ENCODE measurements around the gene CNKSR1.

The CNKSR1 gene

DNA sequence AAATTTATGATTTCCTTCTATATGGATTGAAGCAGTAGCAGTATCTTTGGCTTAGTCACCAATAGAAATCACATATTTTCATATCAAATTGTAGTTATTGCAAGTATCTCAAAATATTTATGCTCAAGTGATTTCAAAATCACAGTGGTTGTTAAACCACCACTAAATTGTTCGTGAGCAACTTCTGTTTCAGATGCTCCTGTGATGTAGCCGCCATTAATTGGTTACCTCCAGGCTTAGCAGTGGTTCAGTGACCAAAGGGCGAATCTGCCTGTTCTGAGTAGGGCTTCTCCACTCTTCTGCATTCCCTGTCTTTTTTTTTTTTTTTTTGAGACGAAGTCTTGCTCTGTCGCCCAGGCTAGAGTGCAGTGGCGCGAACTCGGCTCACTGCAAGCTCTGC lies 1.9 kb upstream of the CNKSR1 start:
- TF ChIP-seq, protein P1, sequence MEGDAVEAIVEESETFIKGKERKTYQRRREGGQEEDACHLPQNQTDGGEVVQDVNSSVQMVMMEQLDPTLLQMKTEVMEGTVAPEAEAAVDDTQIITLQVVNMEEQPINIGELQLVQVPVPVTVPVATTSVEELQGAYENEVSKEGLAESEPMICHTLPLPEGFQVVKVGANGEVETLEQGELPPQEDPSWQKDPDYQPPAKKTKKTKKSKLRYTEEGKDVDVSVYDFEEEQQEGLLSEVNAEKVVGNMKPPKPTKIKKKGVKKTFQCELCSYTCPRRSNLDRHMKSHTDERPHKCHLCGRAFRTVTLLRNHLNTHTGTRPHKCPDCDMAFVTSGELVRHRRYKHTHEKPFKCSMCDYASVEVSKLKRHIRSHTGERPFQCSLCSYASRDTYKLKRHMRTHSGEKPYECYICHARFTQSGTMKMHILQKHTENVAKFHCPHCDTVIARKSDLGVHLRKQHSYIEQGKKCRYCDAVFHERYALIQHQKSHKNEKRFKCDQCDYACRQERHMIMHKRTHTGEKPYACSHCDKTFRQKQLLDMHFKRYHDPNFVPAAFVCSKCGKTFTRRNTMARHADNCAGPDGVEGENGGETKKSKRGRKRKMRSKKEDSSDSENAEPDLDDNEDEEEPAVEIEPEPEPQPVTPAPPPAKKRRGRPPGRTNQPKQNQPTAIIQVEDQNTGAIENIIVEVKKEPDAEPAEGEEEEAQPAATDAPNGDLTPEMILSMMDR (IDR thresholded peaks at IDR 0.05; ENCODE audit: borderline replicate concordance, insufficient read depth, low read depth, low read length), result no peak
- no peak overlapping the region for H3K4me3 ChIP-seq (ENCODE audit: low read depth, low read length)

DNA sequence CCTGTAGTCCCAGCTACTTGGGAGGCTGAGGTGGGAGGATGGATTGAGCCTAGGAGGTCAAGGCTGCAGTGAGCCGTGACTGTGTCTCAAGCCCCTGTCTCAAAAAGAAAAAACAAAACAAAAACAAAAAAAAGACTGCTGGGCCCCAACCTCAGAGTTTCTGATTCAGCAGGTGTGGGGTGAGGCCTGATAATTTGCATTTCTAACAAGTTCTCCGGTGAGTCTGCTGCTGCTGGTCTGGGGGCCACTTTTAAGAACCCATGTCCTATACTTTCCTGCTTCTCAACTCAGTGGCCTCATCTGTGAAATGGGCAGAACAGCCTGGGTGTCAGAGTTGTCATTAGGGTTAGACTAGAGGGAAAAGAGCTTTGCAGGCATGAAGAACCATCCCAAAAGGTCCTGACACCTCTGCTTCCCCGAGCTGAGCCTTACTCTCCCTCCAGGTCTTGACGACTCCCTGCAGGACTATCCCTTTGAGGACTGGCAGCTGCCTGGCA lies 2.8 kb downstream of the CNKSR1 start:
- no peak overlapping the region for H3K4me3 ChIP-seq (ENCODE audit: low read depth, low read length)
- TF ChIP-seq, protein P1 (IDR thresholded peaks at IDR 0.05; ENCODE audit: borderline replicate concordance, insufficient read depth, low read depth, low read length), result no peak

DNA sequence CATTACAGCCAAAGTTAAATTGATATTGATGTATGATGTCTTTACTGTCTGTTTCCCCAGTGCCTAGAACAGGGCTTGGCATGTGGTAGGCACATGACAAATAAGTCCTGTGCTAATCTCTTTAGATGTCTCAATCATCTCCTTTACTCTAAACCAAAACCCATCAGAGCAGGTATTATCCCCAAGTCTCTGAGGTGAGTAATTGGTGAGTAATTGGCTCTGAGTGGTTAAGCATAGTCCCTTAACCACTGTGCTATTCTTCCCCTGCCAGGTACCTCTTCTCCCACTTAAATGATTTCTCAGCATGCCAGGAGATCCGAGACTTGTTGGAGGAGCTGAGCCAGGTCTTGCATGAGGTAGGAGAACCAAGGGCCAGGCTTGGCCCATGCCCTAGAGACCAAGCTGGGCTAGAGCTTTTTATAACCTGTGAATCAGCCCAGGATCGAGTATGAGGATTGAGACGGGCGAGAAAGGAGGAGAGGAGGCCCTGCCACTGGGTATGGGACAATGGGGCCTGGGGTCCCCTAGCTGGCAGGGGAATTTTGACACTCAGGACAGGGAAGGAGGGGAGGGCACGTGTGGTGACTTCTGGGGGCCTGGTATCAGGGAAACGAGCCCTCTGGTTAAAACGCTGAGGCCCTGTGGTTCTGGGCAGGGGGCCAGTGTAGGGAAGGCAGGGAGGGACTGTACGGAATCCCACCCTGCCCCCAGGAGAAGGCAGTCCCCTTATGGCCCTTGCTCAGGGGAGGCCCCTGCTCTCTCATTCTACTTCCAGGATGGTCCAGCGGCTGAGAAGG lies 4.5 kb downstream of the CNKSR1 start:
- H3K4me3 ChIP-seq (ENCODE audit: low read depth, low read length), result no peak overlapping the region

DNA sequence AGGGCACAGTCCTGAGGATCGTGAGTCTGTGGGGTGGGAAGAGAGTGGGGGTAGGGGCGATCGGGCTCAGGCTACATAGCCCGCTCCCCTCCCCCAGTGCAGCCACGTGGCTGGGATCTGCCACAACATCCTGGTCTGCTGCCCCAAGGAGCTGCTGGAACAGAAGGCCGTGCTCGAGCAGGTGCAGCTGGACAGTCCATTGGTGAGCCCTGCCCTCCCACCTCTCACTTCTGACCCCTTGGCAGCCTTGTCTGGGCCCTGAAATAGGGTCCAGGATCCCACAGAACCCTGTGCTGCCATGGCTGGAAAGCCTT lies 5.0 kb downstream of the CNKSR1 start:
- TF ChIP-seq, protein P1 (IDR thresholded peaks at IDR 0.05; ENCODE audit: borderline replicate concordance, insufficient read depth, low read depth, low read length), result no peak
- no peak overlapping the region for H3K4me3 ChIP-seq (ENCODE audit: low read depth, low read length)

More for the DNA sequence above, 4.5 kb downstream of the CNKSR1 start:
- TF ChIP-seq, protein P1 (IDR thresholded peaks at IDR 0.05; ENCODE audit: borderline replicate concordance, insufficient read depth, low read depth, low read length), result no peak

DNA sequence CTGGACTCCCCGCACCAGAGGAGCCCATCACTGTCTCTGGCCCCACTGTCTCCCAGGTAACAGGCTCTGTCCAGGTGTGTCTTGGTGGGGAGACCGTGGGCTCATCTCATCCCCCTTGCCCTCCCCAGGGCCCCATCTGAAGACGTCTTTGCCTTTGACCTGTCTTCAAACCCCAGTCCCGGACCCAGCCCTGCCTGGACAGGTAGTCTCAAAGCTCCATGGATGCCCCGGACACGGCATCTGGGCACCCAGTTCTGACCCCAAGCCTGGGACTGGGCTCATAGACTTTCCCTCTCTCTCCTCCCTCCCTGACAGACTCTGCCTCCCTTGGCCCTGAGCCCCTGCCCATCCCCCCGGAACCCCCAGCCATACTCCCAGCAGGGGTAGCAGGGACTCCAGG lies 6.8 kb downstream of the CNKSR1 start:
- H3K4me3 ChIP-seq (ENCODE audit: low read depth, low read length), result no peak overlapping the region
- TF ChIP-seq, protein P1 (IDR thresholded peaks at IDR 0.05; ENCODE audit: borderline replicate concordance, insufficient read depth, low read depth, low read length), result no peak

- H3K4me3 ChIP-seq (ENCODE audit: low read depth, low read length), result no peak overlapping the region
- TF ChIP-seq, protein P1 (IDR thresholded peaks at IDR 0.05; ENCODE audit: borderline replicate concordance, insufficient read depth, low read depth, low read length), result no peak
Measured at GRCh38 chr1:26184883-26185282, 7.6 kb downstream of the CNKSR1 start.

- TF ChIP-seq, protein P1 (IDR thresholded peaks at IDR 0.05; ENCODE audit: borderline replicate concordance, insufficient read depth, low read depth, low read length), result no peak
Measured at GRCh38 chr1:26187882-26188281, 10.6 kb downstream of the CNKSR1 start.

More at GRCh38 chr1:26187882-26188281, 10.6 kb downstream of the CNKSR1 start:
- no peak overlapping the region for H3K4me3 ChIP-seq (ENCODE audit: low read depth, low read length)

Data from GM12875 (cell line).